Left renal cortex interstitium (tissue), 4 donors: ENCODE measurements around the gene LUC7L3. TPM values are rescaled to one million over a fixed set of nuclear protein-coding genes. Genes with fewer than 3 reads are reported as not detected.

Experiments used
- DNase-seq, 4 donors: peaks; one replicate each; pipeline ENCODE4 v3.0.0-alpha.2; 2013; ENCODE audit warnings: low read depth in 4 of 4, low spot score in 2 of 4, missing footprints in 1 of 4
- polyA plus RNA-seq, 4 donors: library from polyadenylated mRNA; unstranded; fragments of 120-200 nt; gene quantifications; one replicate each; pipeline ENCODE4 v1.2.1, GENCODE V29; 2013; ENCODE audit not compliant: insufficient read length in 4 of 4

LUC7L3 gene
- polyA plus RNA-seq, 4 donors, result 458 to 697 (median 608) TPM

DNA sequence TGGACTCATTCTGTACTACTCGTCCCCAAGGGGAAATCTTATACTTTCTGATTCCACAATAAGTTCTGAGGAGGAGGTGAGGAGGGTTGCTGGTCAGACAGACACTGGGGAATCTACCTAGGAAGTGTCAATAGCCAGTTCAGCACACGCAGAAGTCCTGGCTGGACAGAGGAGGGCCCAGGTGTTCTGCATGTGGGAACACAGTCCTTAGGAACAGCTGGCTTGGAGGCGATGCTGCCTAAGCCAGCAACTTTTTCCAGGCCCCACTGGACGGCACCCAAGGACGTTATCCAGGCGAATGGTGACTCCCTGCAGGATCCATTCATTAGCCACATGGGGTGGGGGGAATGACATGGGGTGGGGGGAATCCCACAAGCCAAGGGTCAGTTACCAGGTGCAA lies 86.1 kb downstream of the LUC7L3 start:
- DNase-seq, result no peak

Other genes starting within 250 kb of the LUC7L3 start
- gene RSAD1, start 240.7 kb upstream of the LUC7L3 start, polyA plus RNA-seq, result 10 to 100 TPM; 45.8 to 67.5 (median 54.4) TPM
- 1 to 10 TPM; 1.2 to 3.2 (median 2.3) TPM for gene MYCBPAP, start 211.2 kb upstream of the LUC7L3 start, polyA plus RNA-seq
- 10 to 100 TPM in 2 of 4 donors, 1 to 10 TPM in 2; 8.0 to 18.0 (median 10.9) TPM for gene EPN3, start 186.9 kb upstream of the LUC7L3 start, polyA plus RNA-seq
- 10 to 100 TPM; 50.8 to 71.7 (median 59.5) TPM for gene SPATA20, start 172.4 kb upstream of the LUC7L3 start, polyA plus RNA-seq
- 10 to 100 TPM in 1 of 4 donors, 1 to 10 TPM in 3; 7.6 to 10.4 (median 8.1) TPM for gene CACNA1G, start 158.9 kb upstream of the LUC7L3 start, polyA plus RNA-seq
- gene ABCC3, start 84.7 kb upstream of the LUC7L3 start, polyA plus RNA-seq, result 10 to 100 TPM in 2 of 4 donors, 1 to 10 TPM in 2; 5.3 to 14.4 (median 9.4) TPM
- gene ANKRD40, start 11.7 kb upstream of the LUC7L3 start, polyA plus RNA-seq, result 10 to 100 TPM; 42.1 to 45.4 (median 44.7) TPM
- under 1 TPM in 3 of 4 donors, not detected in 1; 0.17 to 0.46 (median 0.30) TPM for gene ANKRD40CL, start 47.9 kb downstream of the LUC7L3 start, polyA plus RNA-seq
- 1 to 10 TPM in 2 of 4 donors, under 1 TPM in 2; 0.74 to 2.3 (median 1.1) TPM for gene WFIKKN2, start 116.0 kb downstream of the LUC7L3 start, polyA plus RNA-seq
- 10 to 100 TPM; 34.1 to 44.2 (median 39.6) TPM for gene TOB1, start 146.8 kb downstream of the LUC7L3 start, polyA plus RNA-seq